ENCODE measurements around the gene MAP2K5.

The MAP2K5 gene

DNA sequence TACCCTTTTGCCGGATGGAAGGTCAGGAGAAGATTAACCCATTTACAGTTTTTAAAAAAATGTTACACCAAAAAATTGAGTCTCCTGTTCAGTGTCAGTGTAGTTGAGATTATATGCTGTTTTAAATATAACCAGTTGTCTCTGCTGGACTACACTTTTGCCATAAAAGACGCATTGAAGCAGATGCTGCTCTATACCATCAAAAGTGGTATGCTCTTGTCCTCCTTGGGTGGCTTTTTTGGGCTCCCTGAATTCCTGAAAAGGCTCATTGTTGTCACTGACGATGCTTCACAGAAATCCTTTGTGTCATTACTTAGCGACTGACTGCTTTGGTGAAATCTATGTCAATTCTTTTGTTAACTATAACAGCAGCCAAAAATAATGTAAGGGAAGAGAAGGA, 148.9 kb downstream of the MAP2K5 start:
- H3K36me3 ChIP-seq (ENCODE audit: control insufficient read depth in 2 of 2, insufficient read depth in 1 of 2, low read length in 2 of 2), result no peaks in the 10 kb centered on the region
- H3K27ac ChIP-seq (ENCODE audit: extremely low read depth, low read depth, low read length), result no peak overlapping the region
- H3K4me1 ChIP-seq (ENCODE audit: control insufficient read depth, insufficient read depth, low read length), result peaks cover 33% of the 10 kb centered on the region
- CTCF ChIA-PET, result no interaction called here
- POLR2A ChIA-PET, result no interaction called here
- H3K9me3 ChIP-seq (ENCODE audit: control insufficient read depth, insufficient read depth, low read depth, low read length), result no peaks in the 10 kb centered on the region
- no peak overlapping the region for H3K4me3 ChIP-seq (ENCODE audit: low read depth, low read length)
- TF ChIP-seq, protein P1, sequence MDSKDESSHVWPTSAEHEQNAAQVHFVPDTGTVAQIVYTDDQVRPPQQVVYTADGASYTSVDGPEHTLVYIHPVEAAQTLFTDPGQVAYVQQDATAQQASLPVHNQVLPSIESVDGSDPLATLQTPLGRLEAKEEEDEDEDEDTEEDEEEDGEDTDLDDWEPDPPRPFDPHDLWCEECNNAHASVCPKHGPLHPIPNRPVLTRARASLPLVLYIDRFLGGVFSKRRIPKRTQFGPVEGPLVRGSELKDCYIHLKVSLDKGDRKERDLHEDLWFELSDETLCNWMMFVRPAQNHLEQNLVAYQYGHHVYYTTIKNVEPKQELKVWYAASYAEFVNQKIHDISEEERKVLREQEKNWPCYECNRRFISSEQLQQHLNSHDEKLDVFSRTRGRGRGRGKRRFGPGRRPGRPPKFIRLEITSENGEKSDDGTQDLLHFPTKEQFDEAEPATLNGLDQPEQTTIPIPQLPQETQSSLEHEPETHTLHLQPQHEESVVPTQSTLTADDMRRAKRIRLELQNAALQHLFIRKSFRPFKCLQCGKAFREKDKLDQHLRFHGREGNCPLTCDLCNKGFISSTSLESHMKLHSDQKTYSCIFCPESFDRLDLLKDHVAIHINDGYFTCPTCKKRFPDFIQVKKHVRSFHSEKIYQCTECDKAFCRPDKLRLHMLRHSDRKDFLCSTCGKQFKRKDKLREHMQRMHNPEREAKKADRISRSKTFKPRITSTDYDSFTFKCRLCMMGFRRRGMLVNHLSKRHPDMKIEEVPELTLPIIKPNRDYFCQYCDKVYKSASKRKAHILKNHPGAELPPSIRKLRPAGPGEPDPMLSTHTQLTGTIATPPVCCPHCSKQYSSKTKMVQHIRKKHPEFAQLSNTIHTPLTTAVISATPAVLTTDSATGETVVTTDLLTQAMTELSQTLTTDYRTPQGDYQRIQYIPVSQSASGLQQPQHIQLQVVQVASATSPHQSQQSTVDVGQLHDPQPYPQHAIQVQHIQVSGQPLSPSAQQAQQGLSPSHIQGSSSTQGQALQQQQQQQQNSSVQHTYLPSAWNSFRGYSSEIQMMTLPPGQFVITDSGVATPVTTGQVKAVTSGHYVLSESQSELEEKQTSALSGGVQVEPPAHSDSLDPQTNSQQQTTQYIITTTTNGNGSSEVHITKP (tag by site-specific recombination; IDR thresholded peaks at IDR 0.05), result peak; percentile 67
- TF ChIP-seq, protein P2, sequence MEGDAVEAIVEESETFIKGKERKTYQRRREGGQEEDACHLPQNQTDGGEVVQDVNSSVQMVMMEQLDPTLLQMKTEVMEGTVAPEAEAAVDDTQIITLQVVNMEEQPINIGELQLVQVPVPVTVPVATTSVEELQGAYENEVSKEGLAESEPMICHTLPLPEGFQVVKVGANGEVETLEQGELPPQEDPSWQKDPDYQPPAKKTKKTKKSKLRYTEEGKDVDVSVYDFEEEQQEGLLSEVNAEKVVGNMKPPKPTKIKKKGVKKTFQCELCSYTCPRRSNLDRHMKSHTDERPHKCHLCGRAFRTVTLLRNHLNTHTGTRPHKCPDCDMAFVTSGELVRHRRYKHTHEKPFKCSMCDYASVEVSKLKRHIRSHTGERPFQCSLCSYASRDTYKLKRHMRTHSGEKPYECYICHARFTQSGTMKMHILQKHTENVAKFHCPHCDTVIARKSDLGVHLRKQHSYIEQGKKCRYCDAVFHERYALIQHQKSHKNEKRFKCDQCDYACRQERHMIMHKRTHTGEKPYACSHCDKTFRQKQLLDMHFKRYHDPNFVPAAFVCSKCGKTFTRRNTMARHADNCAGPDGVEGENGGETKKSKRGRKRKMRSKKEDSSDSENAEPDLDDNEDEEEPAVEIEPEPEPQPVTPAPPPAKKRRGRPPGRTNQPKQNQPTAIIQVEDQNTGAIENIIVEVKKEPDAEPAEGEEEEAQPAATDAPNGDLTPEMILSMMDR (tag by site-specific recombination; IDR thresholded peaks at IDR 0.05), result no peak

DNA sequence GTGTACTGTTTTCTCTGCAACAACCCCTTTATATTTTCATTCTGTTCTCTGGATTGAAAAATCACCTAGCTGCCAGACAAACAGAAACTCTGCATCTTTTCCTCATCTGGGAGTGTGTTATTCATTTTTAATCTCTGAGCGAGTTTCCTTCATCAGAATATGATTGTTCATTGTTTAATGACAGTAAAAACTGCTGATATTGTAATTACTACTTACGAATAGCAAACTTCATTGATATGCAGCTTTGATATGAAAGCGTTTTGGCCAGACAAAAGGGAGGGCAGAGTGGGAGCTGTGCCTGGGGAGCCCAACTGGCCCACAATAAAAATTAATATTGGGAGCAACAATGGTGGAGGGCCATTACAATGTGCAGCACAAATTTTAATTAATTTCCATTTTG, 150.1 kb downstream of the MAP2K5 start:
- no peak for TF ChIP-seq MZF1 (tag by site-specific recombination; IDR thresholded peaks at IDR 0.05; ENCODE audit: borderline replicate concordance)
- no peak for TF ChIP-seq ZNF785 (tag by site-specific recombination; IDR thresholded peaks at IDR 0.05)
- no peak for TF ChIP-seq HOXD13 (CRISPR knock-in tag; IDR thresholded peaks at IDR 0.05; ENCODE audit: borderline replicate concordance)
- TF ChIP-seq GFI1B (tag by site-specific recombination; IDR thresholded peaks at IDR 0.05), result no peak
- TF ChIP-seq, protein P2 (tag by site-specific recombination; IDR thresholded peaks at IDR 0.05), result no peak
- no peak for TF ChIP-seq ZNF394 (tag by site-specific recombination; IDR thresholded peaks at IDR 0.05; ENCODE audit: borderline replicate concordance)
- TF ChIP-seq, protein P3, sequence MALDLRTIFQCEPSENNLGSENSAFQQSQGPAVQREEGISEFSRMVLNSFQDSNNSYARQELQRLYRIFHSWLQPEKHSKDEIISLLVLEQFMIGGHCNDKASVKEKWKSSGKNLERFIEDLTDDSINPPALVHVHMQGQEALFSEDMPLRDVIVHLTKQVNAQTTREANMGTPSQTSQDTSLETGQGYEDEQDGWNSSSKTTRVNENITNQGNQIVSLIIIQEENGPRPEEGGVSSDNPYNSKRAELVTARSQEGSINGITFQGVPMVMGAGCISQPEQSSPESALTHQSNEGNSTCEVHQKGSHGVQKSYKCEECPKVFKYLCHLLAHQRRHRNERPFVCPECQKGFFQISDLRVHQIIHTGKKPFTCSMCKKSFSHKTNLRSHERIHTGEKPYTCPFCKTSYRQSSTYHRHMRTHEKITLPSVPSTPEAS (tag by site-specific recombination; IDR thresholded peaks at IDR 0.05), result no peak
- no peak for TF ChIP-seq ZNF16 (tag by site-specific recombination; IDR thresholded peaks at IDR 0.05; ENCODE audit: low read depth)
- TF ChIP-seq ZNF184 (tag by site-specific recombination; IDR thresholded peaks at IDR 0.05), result no peak
- TF ChIP-seq ZNF350 (tag by site-specific recombination; IDR thresholded peaks at IDR 0.05), result no peak
- TF ChIP-seq ZNF792 (tag by site-specific recombination; IDR thresholded peaks at IDR 0.05), result no peak
- no peak for TF ChIP-seq ZNF707 (tag by site-specific recombination; IDR thresholded peaks at IDR 0.05)
- CTCF ChIA-PET, result no interaction called here
- peaks cover 33% of the 10 kb centered on the region for H3K4me1 ChIP-seq (ENCODE audit: control insufficient read depth, insufficient read depth, low read length)
- POLR2A ChIA-PET, result no interaction called here
- no peaks in the 10 kb centered on the region for H3K9me3 ChIP-seq (ENCODE audit: control insufficient read depth, insufficient read depth, low read depth, low read length)
- no peak overlapping the region for H3K27ac ChIP-seq (ENCODE audit: extremely low read depth, low read depth, low read length)
- no peaks in the 10 kb centered on the region for H3K36me3 ChIP-seq (ENCODE audit: control insufficient read depth in 2 of 2, insufficient read depth in 1 of 2, low read length in 2 of 2)
- no peak overlapping the region for H3K4me3 ChIP-seq (ENCODE audit: low read depth, low read length)
